Measurements from ENCODE around the gene DOCK3.

DOCK3 gene, protein sequence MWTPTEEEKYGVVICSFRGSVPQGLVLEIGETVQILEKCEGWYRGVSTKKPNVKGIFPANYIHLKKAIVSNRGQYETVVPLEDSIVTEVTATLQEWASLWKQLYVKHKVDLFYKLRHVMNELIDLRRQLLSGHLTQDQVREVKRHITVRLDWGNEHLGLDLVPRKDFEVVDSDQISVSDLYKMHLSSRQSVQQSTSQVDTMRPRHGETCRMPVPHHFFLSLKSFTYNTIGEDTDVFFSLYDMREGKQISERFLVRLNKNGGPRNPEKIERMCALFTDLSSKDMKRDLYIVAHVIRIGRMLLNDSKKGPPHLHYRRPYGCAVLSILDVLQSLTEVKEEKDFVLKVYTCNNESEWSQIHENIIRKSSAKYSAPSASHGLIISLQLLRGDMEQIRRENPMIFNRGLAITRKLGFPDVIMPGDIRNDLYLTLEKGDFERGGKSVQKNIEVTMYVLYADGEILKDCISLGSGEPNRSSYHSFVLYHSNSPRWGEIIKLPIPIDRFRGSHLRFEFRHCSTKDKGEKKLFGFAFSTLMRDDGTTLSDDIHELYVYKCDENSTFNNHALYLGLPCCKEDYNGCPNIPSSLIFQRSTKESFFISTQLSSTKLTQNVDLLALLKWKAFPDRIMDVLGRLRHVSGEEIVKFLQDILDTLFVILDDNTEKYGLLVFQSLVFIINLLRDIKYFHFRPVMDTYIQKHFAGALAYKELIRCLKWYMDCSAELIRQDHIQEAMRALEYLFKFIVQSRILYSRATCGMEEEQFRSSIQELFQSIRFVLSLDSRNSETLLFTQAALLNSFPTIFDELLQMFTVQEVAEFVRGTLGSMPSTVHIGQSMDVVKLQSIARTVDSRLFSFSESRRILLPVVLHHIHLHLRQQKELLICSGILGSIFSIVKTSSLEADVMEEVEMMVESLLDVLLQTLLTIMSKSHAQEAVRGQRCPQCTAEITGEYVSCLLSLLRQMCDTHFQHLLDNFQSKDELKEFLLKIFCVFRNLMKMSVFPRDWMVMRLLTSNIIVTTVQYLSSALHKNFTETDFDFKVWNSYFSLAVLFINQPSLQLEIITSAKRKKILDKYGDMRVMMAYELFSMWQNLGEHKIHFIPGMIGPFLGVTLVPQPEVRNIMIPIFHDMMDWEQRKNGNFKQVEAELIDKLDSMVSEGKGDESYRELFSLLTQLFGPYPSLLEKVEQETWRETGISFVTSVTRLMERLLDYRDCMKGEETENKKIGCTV (N-terminal part only)

DNA sequence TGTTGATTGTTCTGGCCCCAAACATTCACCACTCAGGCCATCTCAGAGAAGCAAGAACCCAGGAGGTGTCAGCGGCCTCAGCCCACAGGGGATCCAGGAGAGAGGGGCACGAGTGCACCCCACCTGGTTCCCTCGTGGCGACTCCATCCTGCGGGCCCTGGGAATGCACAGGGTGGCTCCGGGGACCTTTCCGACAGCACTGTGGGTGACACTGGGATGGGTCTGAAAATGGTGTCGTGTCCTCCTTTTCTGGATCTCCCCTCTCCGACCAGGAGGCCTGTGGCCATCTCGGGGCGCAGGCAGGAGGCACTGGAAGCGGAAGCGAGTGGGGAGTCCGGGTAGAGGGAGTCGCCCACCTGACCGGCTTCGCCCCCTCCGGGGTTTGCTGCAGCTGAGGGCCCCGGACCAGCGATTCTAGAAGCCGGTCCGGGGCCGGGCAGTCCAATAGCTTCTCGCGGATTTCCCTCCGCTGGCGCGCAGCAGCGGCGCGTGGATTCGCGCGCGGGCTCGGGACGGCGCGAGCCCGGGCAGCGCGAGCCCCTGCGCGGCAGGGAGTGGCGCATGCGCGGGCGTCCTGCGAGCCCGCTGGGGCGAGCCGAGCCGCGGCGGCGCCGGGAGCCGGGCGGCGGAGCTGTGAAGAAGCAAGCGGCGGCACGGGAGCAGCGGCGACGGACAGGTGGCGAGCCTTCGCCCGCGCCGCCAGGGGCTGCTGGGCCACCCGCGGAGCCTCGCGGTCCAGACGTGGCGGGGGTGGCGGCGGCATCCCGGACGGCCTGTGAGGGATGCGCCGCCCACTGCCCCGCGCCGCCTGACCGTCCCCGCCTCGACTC lies at the start of gene DOCK3:
Gene DOCK3, plus strand, starts transcription at position 579 of the 830 bp plus-strand sequence. CDS start 337 bp downstream, outside the sequence.
- DNase-seq (ENCODE audit: low spot score), result no peak

DNA sequence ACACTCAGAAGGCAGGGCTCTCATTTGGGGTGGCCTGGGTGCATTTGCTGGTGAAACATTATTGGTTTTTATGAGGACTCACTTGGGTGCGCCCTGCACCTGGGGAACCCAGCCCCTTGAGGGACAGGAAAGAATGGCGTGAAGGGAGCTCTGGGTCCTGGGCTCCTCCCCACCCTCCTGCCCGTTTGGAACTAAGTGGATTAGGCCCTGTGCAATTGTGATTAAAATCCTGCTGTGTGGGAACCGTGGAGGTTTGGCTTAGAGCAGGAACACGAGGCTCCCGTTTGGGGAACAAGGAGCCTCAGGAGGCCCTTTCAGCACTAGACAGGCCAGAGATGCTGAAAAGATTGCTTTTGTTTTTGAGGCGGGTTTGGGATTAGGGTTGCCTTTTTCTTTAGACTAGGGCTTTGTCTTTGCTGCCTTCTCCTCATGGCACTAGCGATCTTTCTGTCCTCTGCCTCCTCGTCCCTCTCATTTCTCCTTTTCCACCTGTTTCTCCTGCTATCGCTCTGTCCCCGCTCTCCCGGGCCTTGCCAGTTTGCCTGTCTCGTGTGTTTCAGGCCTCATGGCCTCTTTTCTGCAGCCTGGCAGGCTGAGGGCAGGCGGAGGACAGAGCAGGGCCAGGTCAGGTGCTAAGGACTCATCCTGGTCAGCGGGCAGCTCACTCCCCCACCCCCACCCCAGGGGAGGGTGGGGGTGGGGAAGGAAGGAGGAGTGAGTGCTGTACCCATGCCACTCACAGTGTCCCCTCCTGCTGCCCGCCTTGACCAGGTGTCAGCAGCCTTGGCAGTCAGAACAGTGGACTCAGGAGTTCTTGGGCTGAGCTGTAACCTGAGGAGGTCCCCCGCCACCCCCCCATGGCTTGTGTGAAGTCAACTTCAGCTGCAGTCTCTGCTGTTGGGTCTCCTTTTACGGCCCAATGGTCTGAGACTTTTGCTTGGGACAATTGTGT lies 49.2 kb upstream of the DOCK3 start:
- no peak for DNase-seq (ENCODE audit: low spot score)

DNA sequence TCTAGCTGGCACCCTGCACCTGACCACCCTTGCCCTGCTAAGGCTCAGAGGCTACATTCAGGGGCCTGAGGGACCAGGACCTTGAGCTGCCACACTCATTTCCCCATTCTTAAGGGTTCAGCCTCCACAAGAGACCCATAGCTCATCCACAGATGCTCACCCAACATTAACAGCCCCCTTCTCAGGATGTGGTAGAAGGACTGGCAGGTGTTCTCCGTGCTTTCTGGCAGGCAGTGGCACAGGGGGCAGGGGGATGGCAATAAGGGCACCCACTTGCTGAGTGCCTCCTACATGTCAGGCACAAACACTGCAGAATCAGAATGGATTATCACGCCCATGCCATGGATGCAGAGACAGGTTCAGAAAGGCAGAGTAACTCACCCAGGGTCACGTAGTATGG lies 48.3 kb upstream of the DOCK3 start:
- DNase-seq (ENCODE audit: low spot score), result no peak

DNA sequence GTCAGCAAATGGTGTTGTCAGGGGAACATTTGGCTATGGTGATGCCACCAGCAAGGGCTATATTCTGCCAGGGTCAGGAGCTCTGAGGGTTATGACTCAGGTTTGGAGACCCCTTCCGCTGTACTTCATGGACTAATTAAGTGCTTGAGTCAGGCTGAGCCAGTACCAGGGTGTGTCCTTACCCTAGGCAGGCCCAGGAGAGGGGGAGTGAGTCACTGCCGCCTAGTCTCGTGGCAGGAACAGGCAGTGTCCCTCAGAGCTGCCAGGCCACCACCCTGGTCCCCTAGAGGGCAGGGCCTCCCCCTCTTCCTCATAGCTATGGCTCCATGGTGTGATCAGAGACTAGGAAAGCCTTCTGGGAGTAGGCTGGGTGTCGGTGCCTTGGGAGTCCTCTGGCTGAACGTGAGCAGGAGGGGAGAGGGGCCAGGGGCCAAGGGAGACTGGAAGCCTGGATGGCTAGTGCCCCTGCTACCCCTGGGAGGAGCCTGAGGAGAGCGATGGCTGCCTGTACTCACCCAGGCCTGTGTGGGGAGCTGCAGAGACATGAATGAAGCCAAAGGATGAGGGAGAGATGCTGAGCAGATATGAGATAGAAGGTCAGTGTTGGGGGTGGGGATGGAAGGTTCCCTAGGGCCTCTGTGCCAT lies 47.2 kb upstream of the DOCK3 start:
- no peak for DNase-seq (ENCODE audit: low spot score)

DNA sequence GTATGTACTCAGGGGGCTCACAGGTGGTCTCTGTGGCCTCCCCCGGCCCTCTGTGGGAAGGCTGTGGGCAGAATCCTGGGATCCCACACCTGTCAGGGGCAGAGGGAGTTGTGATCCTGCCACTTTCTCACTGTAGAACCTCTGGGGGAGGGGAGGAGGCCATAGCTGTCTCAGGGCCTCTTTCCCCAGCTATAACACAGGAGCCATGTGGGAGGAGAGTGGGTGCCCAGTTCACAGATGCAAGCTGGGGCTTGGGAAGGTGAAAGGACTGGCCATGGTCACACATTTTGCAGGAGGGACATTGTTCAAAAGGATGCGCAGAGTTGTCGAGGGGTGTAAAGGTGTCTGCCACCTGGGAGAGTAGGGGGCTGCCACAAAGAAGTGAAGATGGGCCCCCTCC lies 46.1 kb upstream of the DOCK3 start:
- DNase-seq (ENCODE audit: low spot score), result no peak

DNA sequence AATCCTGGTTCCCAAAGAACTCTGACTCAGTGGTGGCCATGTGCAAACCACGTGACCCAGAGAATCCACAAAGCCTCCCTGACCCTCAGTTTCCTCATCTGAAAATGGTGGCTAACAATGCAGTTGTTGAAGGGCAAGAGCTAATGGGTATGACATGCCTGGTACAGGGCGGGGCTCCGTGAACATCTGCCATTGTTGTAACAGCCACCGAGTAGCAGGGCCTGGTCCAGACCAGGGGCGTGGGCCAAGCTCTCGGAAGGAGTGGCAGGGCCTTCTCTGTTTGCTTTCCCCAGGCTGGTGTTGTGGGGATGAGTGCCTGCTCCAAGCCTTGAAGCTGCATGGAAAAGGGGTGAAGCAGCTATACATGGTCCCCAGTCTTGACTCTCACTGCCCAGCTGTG lies 44.3 kb upstream of the DOCK3 start:
- no peak for DNase-seq (ENCODE audit: low spot score)

DNA sequence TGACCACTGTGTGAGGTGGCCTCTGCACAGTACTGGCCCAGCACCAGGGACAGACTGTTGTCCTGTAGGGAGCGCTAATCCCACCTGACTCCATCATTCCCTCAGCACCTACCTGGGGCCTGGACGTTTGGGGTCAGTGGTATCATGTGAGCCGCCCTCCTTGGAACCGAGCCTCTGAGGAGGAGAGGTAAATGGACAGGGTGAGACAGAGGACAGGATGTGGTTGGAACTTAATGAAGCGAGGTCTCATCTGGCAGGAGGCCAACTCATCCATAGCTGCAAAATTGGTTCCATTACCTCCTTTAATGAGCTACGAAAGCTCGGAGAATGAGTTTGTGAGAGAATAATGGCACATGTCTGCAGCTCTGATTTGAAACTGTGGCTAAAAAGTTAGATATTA lies 43.9 kb upstream of the DOCK3 start:
- no peak for DNase-seq (ENCODE audit: low spot score)

DNA sequence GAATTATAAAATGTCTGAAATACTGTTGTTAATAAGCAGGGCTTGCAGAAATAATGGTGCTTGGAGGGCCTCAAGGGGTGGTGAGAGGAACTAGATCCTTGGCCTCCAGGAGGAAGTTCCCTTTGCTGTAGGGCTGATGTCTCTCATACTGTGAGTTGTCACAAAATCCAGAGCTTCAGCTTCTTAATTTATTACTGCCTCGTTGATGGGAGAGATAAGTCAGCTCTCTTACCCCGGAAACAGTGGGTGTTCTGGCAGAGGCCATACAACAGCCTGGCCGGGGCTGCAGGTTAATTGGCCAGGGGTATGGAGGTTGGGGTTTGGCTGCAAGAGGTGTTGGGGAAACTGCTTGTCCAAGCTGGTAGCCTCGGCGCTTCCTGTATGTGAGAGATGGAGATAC lies 42.3 kb upstream of the DOCK3 start:
- DNase-seq (ENCODE audit: low spot score), result no peak

DNA sequence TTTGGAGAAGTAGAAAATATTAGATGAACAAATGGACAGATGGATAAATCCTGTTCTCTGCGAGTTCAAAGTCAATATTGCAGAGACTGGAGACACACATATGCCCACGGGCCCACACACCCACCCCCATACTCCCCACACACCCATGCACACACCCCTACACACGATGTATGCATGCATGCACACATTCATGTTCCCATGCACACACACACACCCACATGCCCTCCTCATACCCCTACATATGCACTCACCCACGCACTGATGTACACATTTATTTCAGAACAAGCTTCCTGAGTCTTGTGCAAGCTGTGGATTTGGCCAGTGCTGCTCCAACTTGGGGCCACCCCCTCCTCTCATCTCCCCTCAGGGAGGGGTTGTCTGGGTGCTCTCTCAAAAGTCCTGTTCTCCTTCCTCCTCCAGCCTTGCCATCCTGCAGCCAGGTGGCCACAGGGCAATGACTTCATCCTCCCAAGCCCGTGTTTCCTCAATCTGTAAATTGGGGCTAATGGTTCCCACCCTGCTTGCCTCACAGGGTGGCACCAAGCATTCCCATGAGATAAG lies 41.4 kb upstream of the DOCK3 start:
- DNase-seq (ENCODE audit: low spot score), result no peak

DNA sequence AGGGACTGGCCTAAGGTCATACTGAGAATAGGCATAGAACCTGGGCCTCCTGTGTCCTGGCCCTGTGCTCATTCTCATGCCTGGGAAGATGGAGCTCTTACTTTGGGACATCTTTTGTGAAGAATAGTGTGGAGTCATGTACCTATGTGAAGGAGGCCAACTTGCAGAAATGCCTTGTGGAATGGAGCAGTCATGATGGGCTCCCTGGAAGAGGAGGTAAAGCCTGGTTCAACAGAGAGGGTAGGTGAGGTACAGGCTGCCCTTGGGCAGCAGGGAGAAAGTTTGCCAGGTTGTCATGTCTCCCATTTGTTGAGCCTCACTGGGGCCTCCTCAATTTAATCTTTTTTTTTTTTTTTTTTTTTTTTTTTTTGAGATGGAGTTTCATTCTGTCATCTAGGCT lies 39.7 kb upstream of the DOCK3 start:
- no peak for DNase-seq (ENCODE audit: low spot score)

DNA sequence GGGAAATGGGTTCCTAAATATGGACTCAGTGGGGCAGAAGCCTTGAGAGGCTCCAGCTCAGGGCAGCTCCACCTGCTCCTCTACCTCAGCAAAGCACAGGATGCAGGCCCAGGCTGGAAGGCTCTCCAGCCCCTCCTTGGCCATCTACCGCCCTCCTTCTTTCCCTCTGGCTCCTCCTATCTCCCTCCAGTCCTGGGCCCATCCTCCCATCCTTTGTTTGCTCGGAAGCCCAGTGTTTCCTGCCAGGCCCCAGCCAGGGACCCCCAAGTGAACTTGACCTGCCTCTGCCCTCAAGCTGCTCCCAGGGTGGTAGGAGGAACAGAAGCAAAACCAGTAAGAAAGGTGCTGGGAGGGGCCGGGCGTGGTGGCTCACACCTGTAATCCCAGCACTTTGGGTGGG lies 37.7 kb upstream of the DOCK3 start:
- no peak for DNase-seq (ENCODE audit: low spot score)

DNA sequence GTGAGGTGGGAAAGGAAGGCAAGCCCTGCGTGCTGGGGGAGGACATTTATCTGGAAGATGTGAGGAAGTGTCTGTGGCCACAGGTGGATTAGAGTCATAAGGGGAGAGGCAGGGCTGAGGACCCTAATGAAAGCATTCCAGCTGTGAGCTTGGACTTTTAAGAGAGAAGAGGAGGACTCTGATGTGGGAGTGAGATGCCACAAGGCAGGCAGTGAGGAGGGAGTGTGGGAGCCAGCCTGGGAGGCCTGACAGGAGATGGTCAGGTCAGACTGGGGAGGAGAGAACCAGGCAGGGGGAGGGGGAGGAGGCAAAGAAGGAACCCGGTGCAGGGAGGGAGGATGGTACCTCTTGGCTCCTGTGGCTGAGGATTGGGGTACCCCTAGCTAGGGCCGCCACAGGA lies 36.8 kb upstream of the DOCK3 start:
- DNase-seq (ENCODE audit: low spot score), result no peak

DNA sequence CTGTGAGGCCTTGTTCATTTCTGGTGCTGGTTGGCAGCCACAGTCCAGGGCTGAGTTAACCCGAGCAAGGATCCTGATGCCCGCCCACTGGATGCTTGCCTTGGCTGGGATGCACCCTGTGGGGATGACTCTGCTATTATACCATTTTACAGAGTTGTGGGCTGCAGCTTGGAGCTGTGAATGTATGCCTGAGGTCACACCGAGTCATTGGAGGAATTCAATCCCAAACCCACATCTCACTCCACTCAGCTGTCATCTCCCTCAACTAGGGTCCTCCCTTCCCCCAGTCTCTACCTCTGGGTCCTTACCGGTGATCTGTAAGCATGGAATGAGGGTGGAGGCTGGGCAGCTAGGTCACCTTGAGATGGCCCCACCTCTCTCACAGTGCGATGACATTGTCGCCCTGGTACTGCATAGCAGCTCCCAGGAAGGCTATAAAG lies 35.7 kb upstream of the DOCK3 start:
- no peak for DNase-seq (ENCODE audit: low spot score)

DNA sequence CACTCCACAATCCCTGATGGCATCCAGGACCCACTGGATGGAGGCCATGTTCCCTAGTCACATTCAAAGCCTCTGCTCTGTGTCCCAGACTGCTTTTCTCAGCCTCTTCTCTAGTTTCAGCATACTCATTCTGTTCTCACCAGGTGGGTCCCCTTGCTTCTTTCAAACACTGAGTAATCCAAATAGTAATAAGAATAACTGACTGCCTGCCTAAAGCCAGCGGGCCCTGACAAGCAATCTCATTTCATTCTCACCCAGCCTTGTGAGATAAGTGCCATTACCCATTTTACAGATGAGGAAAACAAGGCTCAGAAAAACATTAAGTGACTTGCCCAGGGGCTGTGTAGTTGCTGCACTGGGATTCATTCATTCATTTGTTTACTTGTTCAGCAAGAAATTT lies 32.3 kb upstream of the DOCK3 start:
- no peak for DNase-seq (ENCODE audit: low spot score)

DNA sequence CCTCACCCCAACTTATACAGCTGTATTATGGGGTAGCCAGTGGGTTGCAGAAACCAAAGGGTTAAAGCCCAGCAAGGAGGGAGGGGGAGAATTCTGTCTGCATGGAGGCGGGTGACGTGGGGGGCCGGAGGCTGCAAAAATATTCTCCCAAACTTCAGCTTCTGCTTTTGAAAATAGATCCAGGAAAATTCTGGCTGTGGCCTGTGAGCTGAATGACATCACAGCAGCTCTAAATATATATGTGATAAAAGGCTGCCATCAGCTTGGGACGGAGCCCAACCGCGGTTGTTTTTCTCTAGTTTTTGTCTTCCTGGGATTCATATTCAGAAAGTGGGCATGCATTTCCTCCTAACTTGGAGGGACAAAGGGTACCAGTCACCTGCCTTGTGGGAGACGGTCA lies 30.2 kb upstream of the DOCK3 start:
- no peak for DNase-seq (ENCODE audit: low spot score)

DNA sequence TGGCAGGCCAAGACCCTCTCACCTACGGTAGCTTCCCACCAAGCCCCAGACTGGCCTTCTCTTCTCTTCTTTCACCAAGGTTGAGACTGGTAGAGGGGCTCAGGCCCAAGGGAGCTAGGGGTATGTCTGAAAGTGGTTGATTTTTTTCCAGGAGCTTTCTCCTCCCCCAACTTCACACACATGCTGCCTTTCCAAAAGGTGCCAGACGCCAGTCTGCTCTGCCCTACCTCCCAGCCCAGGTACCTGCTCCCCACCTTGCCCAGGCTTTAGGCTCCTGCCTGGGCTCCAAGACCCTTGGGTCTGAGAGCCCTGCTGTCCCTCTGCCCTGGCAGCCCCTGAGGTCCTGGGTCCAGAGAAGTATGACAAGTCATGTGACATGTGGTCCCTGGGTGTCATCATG lies 29.3 kb upstream of the DOCK3 start:
- no peak for DNase-seq (ENCODE audit: low spot score)

DNA sequence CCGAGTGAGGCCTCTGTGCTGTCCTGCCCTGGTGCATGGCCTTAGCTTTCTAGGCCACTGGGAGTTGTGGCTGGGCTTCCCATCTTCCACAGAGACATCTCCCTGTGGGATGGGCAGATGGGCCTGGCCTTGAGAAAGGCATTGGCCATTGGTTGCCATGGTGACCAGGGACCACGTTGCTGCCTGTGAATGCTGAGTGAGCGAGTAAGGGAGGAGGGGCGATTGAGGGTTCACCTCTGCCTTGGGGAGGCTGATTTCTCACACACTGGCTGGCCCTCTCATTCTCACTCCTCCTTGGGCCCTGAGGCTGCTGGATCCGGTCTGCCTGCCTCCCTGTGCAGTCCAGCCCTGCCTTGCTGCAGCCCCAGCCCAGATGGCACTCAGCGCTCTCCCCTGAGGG lies 26.4 kb upstream of the DOCK3 start:
- DNase-seq (ENCODE audit: low spot score), result no peak

DNA sequence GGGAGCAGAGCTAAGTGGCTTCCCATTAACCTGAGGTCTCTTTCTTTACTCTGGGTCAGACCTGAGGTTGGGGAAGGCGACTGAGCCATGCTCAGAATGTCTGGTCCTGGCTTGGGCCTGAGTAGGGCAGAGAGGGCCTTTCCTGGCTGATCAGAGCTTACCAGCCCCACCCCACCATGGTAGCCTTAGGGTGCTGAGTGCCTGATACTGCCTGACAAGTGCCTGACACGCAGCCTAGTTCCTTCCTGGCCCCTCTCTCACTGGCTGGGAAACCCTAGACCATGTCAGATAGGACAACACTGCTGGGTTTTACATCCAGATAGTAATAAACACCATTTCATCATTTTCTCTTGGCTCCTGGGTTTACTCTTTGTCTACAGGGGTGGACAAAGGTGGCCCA lies 25.8 kb upstream of the DOCK3 start:
- DNase-seq (ENCODE audit: low spot score), result no peak

DNA sequence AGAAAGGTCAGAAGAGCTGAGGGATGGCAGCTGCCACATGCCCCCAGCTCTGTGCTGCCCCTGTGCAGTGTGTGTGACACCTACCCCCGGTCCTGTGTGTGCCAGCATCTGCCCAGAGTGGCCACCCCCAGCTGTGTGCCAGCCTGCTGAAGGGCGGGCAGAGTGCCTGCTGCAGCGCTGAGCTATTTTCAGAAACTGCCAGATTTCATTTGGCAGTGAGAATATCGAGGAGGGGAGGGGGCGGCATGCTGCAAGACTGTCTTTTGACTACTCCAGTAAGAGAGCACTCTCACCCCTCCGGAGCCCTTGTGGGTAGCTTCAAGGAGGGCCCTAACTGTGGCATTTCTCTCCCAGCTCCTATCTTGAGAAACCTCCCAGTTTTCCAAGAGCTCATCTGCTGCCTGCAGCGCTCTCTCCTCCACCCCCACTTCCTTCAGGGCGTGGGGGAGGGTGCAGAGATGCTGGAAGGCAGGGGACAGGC lies 25.2 kb upstream of the DOCK3 start:
- DNase-seq (ENCODE audit: low spot score), result no peak

Measured in hematopoietic multipotent progenitor cell treated with erythropoietin and hydrocortisone succinate and interleukin-3 and kit ligand, for 17 days (in vitro differentiated cells).